ENCODE results near the gene MT1E.

GRCh38 chr16:56640076-56640475 lies 14.5 kb downstream of the MT1E start:
- TF ChIP-seq CTCF (IDR thresholded peaks at IDR 0.05) (no peak), EP300 (IDR thresholded peaks at IDR 0.05) (no peak)
